22Rv1 (cell line): ENCODE results near the gene VASH2.

Experiments
- H3K27ac ChIP-seq: fragments of 450-650 bp; 2 replicates; pipeline ENCODE4 v1.5.1; 2017
- ZFX ChIP-seq: fragments of 450-650 bp; IDR thresholded peaks from 2 replicates; pipeline ENCODE4 v1.6.1; 2017; ENCODE audit warnings: antibody characterized with exemption, borderline replicate concordance
- TF ChIP-seq, protein P1 (sequence below): fragments of 450-650 bp; IDR thresholded peaks from 2 replicates; pipeline ENCODE4 v1.5.1; 2017; ENCODE audit warnings: mild to moderate bottlenecking

The VASH2 gene

DNA sequence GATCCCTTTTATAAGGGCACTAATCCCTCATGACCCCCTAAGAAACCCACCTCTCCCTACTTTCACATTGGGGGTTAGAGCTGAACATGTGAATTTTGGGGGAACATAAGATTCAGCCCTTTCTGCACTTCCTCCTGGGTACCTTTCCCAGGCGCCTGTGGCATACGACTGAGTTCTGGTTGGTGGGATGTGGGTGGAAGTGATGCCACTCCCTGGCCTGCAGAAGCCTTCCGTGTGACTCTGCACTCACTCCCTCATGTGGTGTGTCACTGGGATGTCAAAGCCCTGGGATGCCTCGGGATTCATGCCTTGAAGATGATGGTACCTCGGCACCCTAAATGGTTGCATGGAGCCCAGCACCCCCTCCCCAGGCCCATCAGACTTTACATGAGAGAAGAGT, 28.3 kb upstream of the VASH2 start:
- TF ChIP-seq ZFX, result no peak
- TF ChIP-seq, protein P1, sequence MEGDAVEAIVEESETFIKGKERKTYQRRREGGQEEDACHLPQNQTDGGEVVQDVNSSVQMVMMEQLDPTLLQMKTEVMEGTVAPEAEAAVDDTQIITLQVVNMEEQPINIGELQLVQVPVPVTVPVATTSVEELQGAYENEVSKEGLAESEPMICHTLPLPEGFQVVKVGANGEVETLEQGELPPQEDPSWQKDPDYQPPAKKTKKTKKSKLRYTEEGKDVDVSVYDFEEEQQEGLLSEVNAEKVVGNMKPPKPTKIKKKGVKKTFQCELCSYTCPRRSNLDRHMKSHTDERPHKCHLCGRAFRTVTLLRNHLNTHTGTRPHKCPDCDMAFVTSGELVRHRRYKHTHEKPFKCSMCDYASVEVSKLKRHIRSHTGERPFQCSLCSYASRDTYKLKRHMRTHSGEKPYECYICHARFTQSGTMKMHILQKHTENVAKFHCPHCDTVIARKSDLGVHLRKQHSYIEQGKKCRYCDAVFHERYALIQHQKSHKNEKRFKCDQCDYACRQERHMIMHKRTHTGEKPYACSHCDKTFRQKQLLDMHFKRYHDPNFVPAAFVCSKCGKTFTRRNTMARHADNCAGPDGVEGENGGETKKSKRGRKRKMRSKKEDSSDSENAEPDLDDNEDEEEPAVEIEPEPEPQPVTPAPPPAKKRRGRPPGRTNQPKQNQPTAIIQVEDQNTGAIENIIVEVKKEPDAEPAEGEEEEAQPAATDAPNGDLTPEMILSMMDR, result no peak
- no peak overlapping the region for H3K27ac ChIP-seq

DNA sequence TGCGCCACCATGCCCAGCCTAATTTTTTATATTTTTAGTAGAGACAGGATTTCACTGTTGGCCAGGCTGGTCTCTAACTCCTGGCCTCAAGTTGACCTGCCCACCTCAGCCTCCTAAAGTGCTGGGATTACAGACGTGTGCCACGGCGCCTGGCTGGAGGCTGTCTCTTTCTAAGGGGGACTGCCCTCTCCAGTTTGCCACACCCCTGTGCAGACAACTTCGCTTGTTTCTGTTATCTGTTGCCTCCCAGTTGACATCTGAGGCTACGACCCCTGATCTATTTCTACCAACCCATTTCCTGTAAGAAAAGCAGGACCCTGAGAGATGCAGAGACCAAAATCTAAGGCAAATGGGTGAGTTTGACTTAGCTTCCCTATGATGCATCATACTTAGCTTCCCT, 24.0 kb upstream of the VASH2 start:
- TF ChIP-seq, protein P1, result no peak
- TF ChIP-seq ZFX, result no peak
- H3K27ac ChIP-seq, result no peak overlapping the region

DNA sequence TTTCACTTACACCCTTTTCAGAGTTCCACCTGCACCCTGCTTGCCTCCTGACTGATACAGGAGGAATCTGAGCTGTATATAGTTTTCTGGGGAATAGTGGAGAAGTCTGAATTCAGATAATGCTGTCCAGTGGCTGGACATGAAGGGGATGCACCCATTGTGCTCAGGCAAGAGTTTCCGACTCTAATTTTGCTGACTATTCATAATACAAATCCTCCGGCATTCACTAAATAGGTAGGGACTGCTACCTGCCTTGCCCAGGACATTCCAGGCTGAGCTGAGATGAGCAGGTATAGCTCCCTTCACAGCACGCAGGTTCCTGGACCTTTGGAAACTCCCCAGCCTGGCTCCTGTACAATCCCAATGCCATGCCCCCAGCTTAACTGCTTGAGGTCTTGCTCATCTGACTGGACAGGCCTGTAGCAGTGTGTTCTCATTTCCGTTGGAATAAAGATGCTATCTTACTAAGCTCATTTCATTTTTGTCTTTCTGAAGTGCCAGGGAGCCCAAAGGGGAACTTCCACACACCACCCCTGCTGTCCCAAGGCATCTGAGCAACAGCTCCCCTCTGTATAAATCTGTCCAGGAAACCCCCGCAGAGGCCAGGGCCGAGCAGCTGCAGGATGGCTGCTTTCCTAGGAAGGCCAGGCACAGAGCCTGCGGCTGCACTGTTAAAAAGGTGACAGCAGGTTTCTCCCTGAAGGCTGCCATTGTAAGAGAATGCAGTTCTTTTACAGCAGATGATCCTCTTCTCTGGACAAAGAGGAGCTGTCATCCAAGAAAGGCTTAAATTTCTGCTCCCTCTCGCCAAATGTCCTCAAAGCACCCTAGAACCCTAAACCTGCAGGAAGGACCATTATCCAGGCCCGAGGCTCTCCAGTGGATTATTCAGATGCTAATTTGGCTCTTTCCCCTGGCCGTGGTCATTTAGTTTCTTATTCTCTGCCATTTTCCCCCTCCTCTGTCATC, 21.7 kb upstream of the VASH2 start:
- TF ChIP-seq, protein P1, result no peak
- TF ChIP-seq ZFX, result no peak
- no peak overlapping the region for H3K27ac ChIP-seq

DNA sequence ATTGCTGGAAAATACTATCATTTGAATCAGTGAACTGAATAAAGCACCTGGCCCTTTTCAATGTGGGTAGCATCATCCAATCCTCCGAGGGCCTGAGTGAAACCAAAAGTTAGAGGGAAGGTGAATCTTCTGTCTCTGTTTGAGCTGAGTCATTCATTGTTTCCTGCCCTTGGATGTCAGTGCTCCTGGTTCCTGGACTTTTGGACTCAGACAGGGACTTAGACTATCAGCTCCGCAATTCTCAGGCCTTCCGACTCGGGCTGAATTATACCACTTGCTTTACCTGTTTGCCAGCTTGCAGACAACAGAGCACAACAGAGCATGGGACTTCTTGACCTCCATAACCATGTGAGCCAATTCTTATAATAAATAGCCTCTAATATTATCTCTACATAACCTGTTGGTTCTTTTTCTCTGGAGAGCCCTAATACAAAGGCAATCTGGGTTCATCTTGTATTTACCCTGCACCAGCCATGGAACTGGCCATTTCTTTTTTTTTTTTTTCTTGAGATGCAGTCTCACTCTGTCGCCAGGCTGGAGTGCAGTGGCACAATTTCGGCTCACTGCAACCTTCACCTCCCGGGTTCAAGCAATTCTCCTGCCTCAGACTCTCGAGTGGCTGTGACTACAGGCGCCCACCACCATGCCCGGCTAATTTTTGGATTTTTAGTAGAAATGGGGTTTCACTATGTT, 19.2 kb upstream of the VASH2 start:
- TF ChIP-seq ZFX, result no peak
- TF ChIP-seq, protein P1, result no peak
- no peak overlapping the region for H3K27ac ChIP-seq

DNA sequence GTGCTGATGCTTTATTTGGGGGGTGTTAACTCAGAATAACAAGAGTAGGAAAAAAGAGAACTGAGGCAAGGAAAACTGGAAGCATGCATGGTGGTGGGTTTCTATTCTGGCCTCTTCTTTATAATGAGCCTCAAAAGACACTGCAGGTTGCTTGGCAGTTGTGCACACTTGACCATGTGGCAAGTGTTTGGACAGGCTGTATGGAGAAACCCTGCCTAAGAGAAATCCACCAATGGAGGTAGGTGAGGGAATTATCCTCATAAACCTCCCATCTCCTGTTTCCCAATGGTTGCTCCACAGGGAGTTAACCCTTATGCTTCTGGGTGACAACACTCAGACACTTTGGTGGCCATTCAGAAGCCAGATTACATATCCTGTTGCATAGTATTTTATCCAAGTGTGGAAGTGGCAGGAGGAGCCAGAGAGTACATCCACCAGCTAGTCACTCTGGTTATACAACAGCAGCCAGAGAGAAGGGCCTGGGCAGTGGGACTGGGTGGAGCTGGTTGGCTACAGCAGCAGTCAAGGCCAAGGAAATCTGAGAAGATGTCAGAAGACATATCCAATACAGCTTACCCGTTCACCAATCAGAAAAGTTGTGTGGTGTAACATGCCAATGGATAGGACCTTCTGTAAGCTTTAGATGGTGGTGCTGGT, 16.4 kb upstream of the VASH2 start:
- H3K27ac ChIP-seq, result no peak overlapping the region
- no peak for TF ChIP-seq ZFX
- TF ChIP-seq, protein P1, result no peak

DNA sequence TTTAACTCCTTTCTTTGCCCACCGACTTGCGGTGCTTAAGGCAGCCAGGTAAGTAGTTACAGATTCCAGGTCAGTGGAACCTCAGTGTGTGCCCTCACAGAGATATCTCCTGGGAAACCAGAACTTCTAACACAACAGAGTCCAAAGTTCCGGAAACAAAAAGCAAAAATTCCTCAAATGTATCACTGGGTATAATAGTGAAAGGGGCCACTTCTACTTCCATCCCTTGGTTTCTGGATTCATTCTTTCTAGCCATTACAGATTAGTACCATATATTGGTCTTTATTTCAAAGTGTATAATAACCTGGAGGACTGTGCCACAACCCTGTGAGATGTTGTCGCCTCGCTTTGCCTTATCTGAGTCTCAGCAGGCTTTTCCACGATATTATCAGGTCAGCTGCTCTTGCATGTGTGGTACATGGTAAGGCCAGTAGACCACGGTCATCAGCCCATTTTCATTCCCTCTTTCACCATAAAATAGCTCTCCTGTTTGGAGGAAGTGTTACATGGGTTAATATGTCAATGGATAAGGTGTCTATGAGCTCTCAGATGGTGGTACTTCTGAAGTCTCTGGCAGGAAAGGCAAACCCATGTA, 14.9 kb upstream of the VASH2 start:
- no peak for TF ChIP-seq ZFX
- TF ChIP-seq, protein P1, result no peak

More for the DNA sequence above, 14.9 kb upstream of the VASH2 start:
- no peak overlapping the region for H3K27ac ChIP-seq
